Keratinocyte (primary cell): ENCODE measurements around the gene ABCC6. TPM values are rescaled to one million over a fixed set of nuclear protein-coding genes. Genes with fewer than 3 reads are reported as not detected.

Experiments used
- DNase-seq: peaks from one replicate; pipeline ENCODE4 v3.0.0-alpha.2; 2011; ENCODE audit warnings: low read depth, missing footprints, low spot score
- FAIRE-seq: peaks from 2 replicates; lab custom pipeline; 2011; peaks lifted over from hg19 to GRCh38; lab: Jason Lieb, UNC
- H2AFZ ChIP-seq: 2 replicates; pipeline ENCODE4 v1.6.0; 2012; ENCODE audit warnings: low read length, control low read depth, inconsistent platforms; ENCODE audit not compliant: control insufficient read depth
- H3K27ac ChIP-seq: 2 replicates; pipeline ENCODE4 v1.5.1; 2011; ENCODE audit warnings: low read length; ENCODE audit not compliant: control insufficient read depth, insufficient read depth
- H3K27me3 ChIP-seq: 3 replicates; pipeline ENCODE4 v1.6.0; 2011; ENCODE audit warnings: low read length; ENCODE audit not compliant: control insufficient read depth, insufficient read depth; ENCODE audit errors: extremely low read depth
- H3K36me3 ChIP-seq, 2 experiments: 2 replicates in 1 of 2; 3 replicates in 1 of 2; pipeline ENCODE4 v1.5.1; 2011; ENCODE audit warnings: low read length in 2 of 2, mild to moderate bottlenecking in 1 of 2; ENCODE audit not compliant: control insufficient read depth in 2 of 2, insufficient read depth in 2 of 2; ENCODE audit errors: extremely low read depth in 1 of 2
- H3K4me1 ChIP-seq: 3 replicates; pipeline ENCODE4 v1.5.1; 2011; ENCODE audit warnings: low read length; ENCODE audit not compliant: control insufficient read depth, insufficient read depth; ENCODE audit errors: extremely low read depth
- H3K4me2 ChIP-seq: 3 replicates; pipeline ENCODE4 v1.6.0; 2011; ENCODE audit warnings: low read depth, low read length; ENCODE audit not compliant: control insufficient read depth, insufficient read depth; ENCODE audit errors: extremely low read depth
- H3K4me3 ChIP-seq, 3 experiments: fragments of 200-600 bp in 1 of 3; sonication (generic) in 1 of 3; 2 replicates in 2 of 3; 3 replicates in 1 of 3; pipeline ENCODE4 v1.5.1; 2011 to 2016; ENCODE audit warnings: low read length in 3 of 3, mild to moderate bottlenecking in 3 of 3, control low read depth in 2 of 3, inconsistent platforms in 1 of 3, low read depth in 1 of 3, mixed read lengths in 1 of 3, mixed run types in 1 of 3, moderate library complexity in 1 of 3; ENCODE audit not compliant: control insufficient read depth in 2 of 3, insufficient read depth in 2 of 3; ENCODE audit errors: extremely low read depth in 1 of 3
- H3K79me2 ChIP-seq: 2 replicates; pipeline ENCODE4 v1.6.0; 2012; ENCODE audit warnings: low read length; ENCODE audit not compliant: control insufficient read depth, insufficient read depth
- H3K9ac ChIP-seq: 3 replicates; pipeline ENCODE4 v1.6.0; 2011; ENCODE audit warnings: low read length; ENCODE audit not compliant: control insufficient read depth, insufficient read depth; ENCODE audit errors: extremely low read depth
- H3K9me1 ChIP-seq: 3 replicates; pipeline ENCODE4 v1.6.0; 2011; ENCODE audit warnings: low read length; ENCODE audit not compliant: control insufficient read depth, insufficient read depth; ENCODE audit errors: extremely low read depth
- H3K9me3 ChIP-seq: 2 replicates; pipeline ENCODE4 v1.5.1; 2012; ENCODE audit warnings: low read depth, low read length; ENCODE audit not compliant: control insufficient read depth
- H4K20me1 ChIP-seq: 3 replicates; pipeline ENCODE4 v1.6.0; 2011; ENCODE audit warnings: low read length; ENCODE audit not compliant: control insufficient read depth, insufficient read depth; ENCODE audit errors: extremely low read depth
- CTCF ChIP-seq, 3 experiments: IDR thresholded peaks in 1 of 3; conservative IDR thresholded peaks in 1 of 3; optimal IDR thresholded peaks in 1 of 3; 2 replicates in 2 of 3; 3 replicates in 1 of 3; pipeline versions ENCODE3 to v1.5.1; 2011; ENCODE audit warnings: low read length in 3 of 3, mild to moderate bottlenecking in 3 of 3, moderate library complexity in 2 of 3, control low read depth in 1 of 3, inconsistent platforms in 1 of 3; ENCODE audit not compliant: insufficient read depth in 2 of 3; ENCODE audit errors: extremely low read depth in 1 of 3
- EZH2 ChIP-seq: IDR thresholded peaks from one replicate; pipeline ENCODE4 v1.6.1; 2012; ENCODE audit warnings: inconsistent platforms, mild to moderate bottlenecking, low read length, moderate library complexity
- dilution Hi-C: fragments of 300-500 bp; cut with MboI; formaldehyde crosslinking; loops from one replicate; pipeline ENCODE4 v1.7.0; 2020; ENCODE audit warnings: low sequenced_read_pairs; ENCODE audit not compliant: extremely low pct_ligation_motif_present
- polyA plus RNA-seq, 5 experiments: library from polyadenylated mRNA; depleted of rRNA in 3 of 5; stranded (reverse) in 3 of 5; stranded (forward) in 1 of 5; unstranded in 1 of 5; fragments of >200 nt; gene quantifications; 1 replicate in 1 of 5; 2 replicates in 3 of 5; 3 replicates in 1 of 5; pipeline versions ENCODE4 v1.2.1 to v1.2.3, GENCODE V29; 2011 to 2012; ENCODE audit warnings: missing spikeins in 2 of 5, low read depth in 1 of 5, low replicate concordance in 1 of 5

The ABCC6 gene
- polyA plus RNA-seq, 1 donor (not counting 4 experiments of a cell fraction or from before 2014, with no cell fraction given) = not detected

GRCh38 chr16:16143931-16144330, 79.4 kb downstream of the ABCC6 start:
- H3K27ac ChIP-seq = no peak overlapping the region
- dilution Hi-C loops = no loop called here
- no peak for FAIRE-seq

GRCh38 chr16:16143038-16143763, 80.1 kb downstream of the ABCC6 start:
- FAIRE-seq (no peak), DNase-seq (no peak)
- H3K4me3 ChIP-seq = no peak overlapping the region
- H3K27me3 ChIP-seq = no peaks in the 10 kb centered on the region
- no peaks in the 10 kb centered on the region for H3K9me1 ChIP-seq
- H3K9ac ChIP-seq = no peak overlapping the region
- no peaks in the 10 kb centered on the region for H3K9me3 ChIP-seq
- TF ChIP-seq EZH2 (no peak), CTCF (optimal IDR thresholded peaks at IDR 0.05 in 1 of 3, IDR thresholded peaks at IDR 0.05 in 1 of 3, conservative IDR thresholded peaks at IDR 0.05 in 1 of 3; ENCODE audit: extremely low read depth in 1 of 3, insufficient read depth in 2 of 3, low read length in 3 of 3) (peak; percentile 43 to 53 (median 49))
- peaks cover 17 to 22% of the 10 kb centered on the region in 2 experiments for H3K36me3 ChIP-seq
- H3K4me1 ChIP-seq = peaks cover 7% of the 10 kb centered on the region
- no peak overlapping the region for H3K27ac ChIP-seq
- H3K79me2 ChIP-seq = no peaks in the 10 kb centered on the region
- no peak overlapping the region for H2AFZ ChIP-seq
- dilution Hi-C loops = no loop called here
- H3K4me2 ChIP-seq = no peak overlapping the region
- H4K20me1 ChIP-seq = no peaks in the 10 kb centered on the region

More at GRCh38 chr16:16143931-16144330, 79.4 kb downstream of the ABCC6 start:
- no peaks in the 10 kb centered on the region for H3K79me2 ChIP-seq
- H3K9ac ChIP-seq = no peak overlapping the region
- H3K36me3 ChIP-seq = peaks cover 13 to 20% of the 10 kb centered on the region in 2 experiments
- no peaks in the 10 kb centered on the region for H4K20me1 ChIP-seq
- no peaks in the 10 kb centered on the region for H3K27me3 ChIP-seq
- no peak for DNase-seq
- H3K4me3 ChIP-seq = no peak overlapping the region
- no peaks in the 10 kb centered on the region for H3K9me1 ChIP-seq
- H3K9me3 ChIP-seq = no peaks in the 10 kb centered on the region
- H3K4me2 ChIP-seq = no peak overlapping the region
- TF ChIP-seq CTCF (optimal IDR thresholded peaks at IDR 0.05 in 1 of 3, IDR thresholded peaks at IDR 0.05 in 1 of 3, conservative IDR thresholded peaks at IDR 0.05 in 1 of 3; ENCODE audit: extremely low read depth in 1 of 3, insufficient read depth in 2 of 3, low read length in 3 of 3) (no peak), EZH2 (no peak)
- H2AFZ ChIP-seq = no peak overlapping the region
- peaks cover 7% of the 10 kb centered on the region for H3K4me1 ChIP-seq
